Kidney capillary endothelial cell (primary cell): ENCODE measurements around the gene ASCL2.
"Not testable (repeated sequence)": the region's sequence is repeated elsewhere in the genome, so short reads cannot be mapped to it uniquely, and the experiment has no call there.

Experiments used
- DNase-seq: peaks from one replicate; pipeline ENCODE4 v3.0.0-alpha.2; 2018; ENCODE audit warnings: low spot score

Gene ASCL2

GRCh38 chr11:2259466-2259830 lies 10.9 kb downstream of the ASCL2 start:
- DNase-seq = no peak

- DNase-seq = no peak
Measured at GRCh38 chr11:2258501-2259465, 11.6 kb downstream of the ASCL2 start.

- DNase-seq = no peak
Measured at GRCh38 chr11:2256951-2257700, 13.3 kb downstream of the ASCL2 start.

GRCh38 chr11:2256293-2256913 lies 14.0 kb downstream of the ASCL2 start:
- DNase-seq = no peak

GRCh38 chr11:2252018-2252417 lies 18.4 kb downstream of the ASCL2 start:
- no peak for DNase-seq

GRCh38 chr11:2251138-2251537 lies 19.2 kb downstream of the ASCL2 start:
- DNase-seq = no peak

- no peak for DNase-seq
Measured at GRCh38 chr11:2250485-2250884, 19.9 kb downstream of the ASCL2 start.

GRCh38 chr11:2250041-2250440 lies 20.3 kb downstream of the ASCL2 start:
- no peak for DNase-seq

- no peak for DNase-seq
Measured at GRCh38 chr11:2249189-2249916, 21.0 kb downstream of the ASCL2 start.

GRCh38 chr11:2248762-2249161 lies 21.6 kb downstream of the ASCL2 start:
- DNase-seq = no peak

GRCh38 chr11:2248242-2248641 lies 22.1 kb downstream of the ASCL2 start:
- DNase-seq = no peak

- no peak for DNase-seq
Measured at GRCh38 chr11:2247496-2247895, 22.9 kb downstream of the ASCL2 start.

- DNase-seq = no peak
Measured at GRCh38 chr11:2240834-2241233, 29.6 kb downstream of the ASCL2 start.

GRCh38 chr11:2237457-2238238 lies 32.7 kb downstream of the ASCL2 start:
- DNase-seq = no peak

- DNase-seq = not testable (repeated sequence)
Measured at GRCh38 chr11:2236381-2237134, 33.8 kb downstream of the ASCL2 start.

- DNase-seq = no peak
Measured at GRCh38 chr11:2235588-2236326, 34.6 kb downstream of the ASCL2 start.

GRCh38 chr11:2234963-2235362 lies 35.4 kb downstream of the ASCL2 start:
- DNase-seq = no peak

GRCh38 chr11:2233693-2234455 lies 36.5 kb downstream of the ASCL2 start:
- no peak for DNase-seq

- no peak for DNase-seq
Measured at GRCh38 chr11:2229713-2230297, 40.6 kb downstream of the ASCL2 start.
